HEK293T (cell line): ENCODE data around the gene AGAP5.
"Not testable (repeated sequence)": the region's sequence is repeated elsewhere in the genome, so short reads cannot be mapped to it uniquely, and the experiment has no call there.

Source experiments
- BHLHE40 ChIP-seq: fragments of 450-650 bp; IDR thresholded peaks from 2 replicates; pipeline ENCODE4 v1.6.1; 2016; ENCODE audit warnings: mild to moderate bottlenecking, moderate library complexity, borderline replicate concordance
- FOXA1 ChIP-seq: fragments of 450-650 bp; IDR thresholded peaks from 2 replicates; pipeline ENCODE4 v1.6.1; 2016; ENCODE audit warnings: mild to moderate bottlenecking
- FOXK2 ChIP-seq: fragments of 450-650 bp; IDR thresholded peaks from 2 replicates; pipeline ENCODE4 v1.6.1; 2016; ENCODE audit warnings: mild to moderate bottlenecking
- FOXM1 ChIP-seq: fragments of 450-650 bp; IDR thresholded peaks from 2 replicates; pipeline ENCODE4 v1.6.1; 2017; ENCODE audit warnings: mild to moderate bottlenecking, borderline replicate concordance
- HDGF ChIP-seq: fragments of 450-650 bp; IDR thresholded peaks from 2 replicates; pipeline ENCODE4 v1.6.1; 2017; ENCODE audit warnings: antibody characterized with exemption, borderline replicate concordance
- L3MBTL2 ChIP-seq: fragments of 450-650 bp; conservative IDR thresholded peaks from 2 replicates; pipeline ENCODE4 v1.6.1; 2016; ENCODE audit warnings: mild to moderate bottlenecking
- SP1 ChIP-seq: fragments of 450-650 bp; IDR thresholded peaks from 2 replicates; pipeline ENCODE4 v1.6.1; 2017
- SUZ12 ChIP-seq: fragments of 450-650 bp; IDR thresholded peaks from 2 replicates; pipeline ENCODE4 v1.6.1; 2016; ENCODE audit warnings: mild to moderate bottlenecking
- ZNF384 ChIP-seq: fragments of 450-650 bp; IDR thresholded peaks from 2 replicates; pipeline ENCODE4 v1.6.1; 2016
- TF ChIP-seq, protein P1 (sequence below): fragments of 450-650 bp; IDR thresholded peaks from 2 replicates; pipeline ENCODE4 v1.6.1; 2016

- not testable (repeated sequence) for TF ChIP-seq ZNF384, L3MBTL2, SP1, BHLHE40, SUZ12, FOXA1, HDGF, FOXK2, FOXM1
- TF ChIP-seq, protein P1, sequence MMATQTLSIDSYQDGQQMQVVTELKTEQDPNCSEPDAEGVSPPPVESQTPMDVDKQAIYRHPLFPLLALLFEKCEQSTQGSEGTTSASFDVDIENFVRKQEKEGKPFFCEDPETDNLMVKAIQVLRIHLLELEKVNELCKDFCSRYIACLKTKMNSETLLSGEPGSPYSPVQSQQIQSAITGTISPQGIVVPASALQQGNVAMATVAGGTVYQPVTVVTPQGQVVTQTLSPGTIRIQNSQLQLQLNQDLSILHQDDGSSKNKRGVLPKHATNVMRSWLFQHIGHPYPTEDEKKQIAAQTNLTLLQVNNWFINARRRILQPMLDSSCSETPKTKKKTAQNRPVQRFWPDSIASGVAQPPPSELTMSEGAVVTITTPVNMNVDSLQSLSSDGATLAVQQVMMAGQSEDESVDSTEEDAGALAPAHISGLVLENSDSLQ, result not testable (repeated sequence)
Measured at GRCh38 chr10:73665581-73665980, 32.3 kb downstream of the AGAP5 start.
